NCI-H446 treated with DMSO at 0.1 percent for 48 hours (cell line): Measurements from ENCODE around the gene APBB2.
"Not testable (repeated sequence)": the region's sequence is repeated elsewhere in the genome, so short reads cannot be mapped to it uniquely, and the experiment has no call there.

Experiments used
- DNase-seq: peaks from one replicate; lab custom pipeline; 2025; lab: John Stamatoyannopoulos, UW

Gene APBB2

GRCh38 chr4:40934676-40935075 is 279.7 kb downstream of the APBB2 start:
- DNase-seq, result no peak

- no peak for DNase-seq
These were observed 280.9 kb downstream of the APBB2 start for GRCh38 chr4:40933272-40934053.

DNA sequence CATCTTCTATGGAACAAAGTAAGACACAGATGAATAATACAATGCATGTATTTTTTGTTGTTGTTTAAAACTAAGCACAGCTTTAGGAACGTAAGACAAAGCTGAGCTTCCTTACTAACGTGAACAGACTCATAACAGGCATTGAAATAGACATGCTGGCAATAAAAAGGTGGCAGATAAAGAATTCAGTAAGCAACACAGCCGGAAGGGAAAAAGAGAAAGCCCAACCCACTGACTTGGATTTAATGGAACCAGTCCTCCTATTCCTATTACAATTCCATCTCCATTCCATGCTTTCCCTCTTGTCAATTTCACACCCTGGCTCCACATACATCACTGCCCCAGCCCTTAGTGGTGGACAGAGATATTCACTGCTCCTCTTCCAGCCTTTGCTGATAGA is 282.5 kb downstream of the APBB2 start:
- no peak for DNase-seq

GRCh38 chr4:40931238-40931637 is 283.1 kb downstream of the APBB2 start:
- DNase-seq, result no peak

DNA sequence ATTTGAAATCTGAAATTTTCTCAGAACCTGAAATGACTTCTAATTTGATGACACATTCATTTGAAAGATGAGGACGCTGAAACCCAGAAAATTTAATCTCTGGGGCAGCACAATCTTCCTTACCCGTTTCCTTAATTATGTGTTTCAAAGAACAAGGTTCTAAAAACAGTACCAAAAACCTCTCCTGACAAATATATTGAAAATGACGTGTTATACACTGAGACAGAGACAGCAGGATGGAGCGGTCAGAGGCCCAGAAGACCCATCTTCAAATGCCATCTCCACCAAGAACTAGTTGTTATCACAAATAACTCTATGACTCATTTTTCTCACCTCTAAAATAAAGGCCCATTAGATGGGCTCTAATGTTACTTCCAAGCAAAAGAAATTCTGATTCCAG is 287.3 kb downstream of the APBB2 start:
- DNase-seq, result no peak

GRCh38 chr4:40924793-40925117 is 289.6 kb downstream of the APBB2 start:
- DNase-seq, result no peak

GRCh38 chr4:40924096-40924792 is 290.1 kb downstream of the APBB2 start:
- peak; percentile 4 for DNase-seq

DNA sequence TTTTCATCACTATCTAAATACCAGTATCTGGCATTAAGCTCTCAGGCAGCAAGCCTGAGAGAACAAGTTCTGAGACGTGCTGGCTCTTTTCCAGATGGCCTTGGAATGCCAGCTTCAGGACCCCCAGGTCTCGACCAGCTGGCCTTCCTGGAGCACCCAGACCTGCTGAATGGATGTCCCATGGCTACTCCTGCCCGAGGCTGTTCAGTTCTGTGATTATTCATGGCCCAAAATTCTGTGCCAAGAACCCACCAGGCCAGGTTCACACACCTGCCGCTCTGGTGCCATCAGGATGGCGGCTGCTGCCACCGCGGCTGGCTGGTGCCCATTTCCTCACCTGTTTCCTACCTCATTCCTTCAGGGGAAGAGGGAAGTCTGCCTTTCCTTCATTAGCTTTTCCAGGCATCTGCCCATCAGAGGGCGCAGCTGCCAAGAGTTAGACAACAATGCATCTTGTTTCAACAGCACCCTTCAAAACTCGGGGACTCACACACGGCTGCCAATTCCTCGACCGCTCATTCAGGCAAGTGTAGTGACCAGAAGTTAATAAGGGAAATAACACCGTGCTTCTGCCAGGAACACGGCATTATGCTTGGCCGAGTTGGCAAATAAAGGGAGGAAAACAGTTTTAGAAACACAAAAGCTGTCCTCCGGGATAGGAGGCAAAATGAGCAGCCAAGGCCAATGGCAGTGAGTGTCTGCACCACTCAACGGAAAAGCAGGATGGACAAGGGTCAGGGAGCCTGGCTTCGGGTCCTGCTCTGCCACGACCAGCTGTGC is 290.8 kb downstream of the APBB2 start:
- DNase-seq, result peak; percentile 3

DNA sequence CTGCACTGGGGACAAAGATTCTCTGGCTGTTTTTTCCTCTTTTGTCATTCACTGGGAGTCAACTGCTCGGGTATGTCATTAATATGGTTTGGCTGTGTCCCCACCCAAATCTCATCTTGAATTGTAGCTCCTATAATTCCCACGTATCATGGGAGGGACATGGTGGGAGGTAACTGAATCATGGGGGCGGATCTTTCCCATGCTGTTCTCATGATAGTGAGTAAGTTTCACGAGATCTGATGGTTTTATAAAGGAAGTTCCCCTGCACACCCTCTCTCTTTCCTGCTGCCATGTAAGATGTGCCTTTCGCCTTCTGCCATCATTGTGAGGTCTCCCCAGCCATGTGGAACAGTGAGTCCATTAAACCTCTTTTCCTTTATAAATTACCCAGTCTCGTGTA is 294.4 kb downstream of the APBB2 start:
- DNase-seq, result not testable (repeated sequence)

DNA sequence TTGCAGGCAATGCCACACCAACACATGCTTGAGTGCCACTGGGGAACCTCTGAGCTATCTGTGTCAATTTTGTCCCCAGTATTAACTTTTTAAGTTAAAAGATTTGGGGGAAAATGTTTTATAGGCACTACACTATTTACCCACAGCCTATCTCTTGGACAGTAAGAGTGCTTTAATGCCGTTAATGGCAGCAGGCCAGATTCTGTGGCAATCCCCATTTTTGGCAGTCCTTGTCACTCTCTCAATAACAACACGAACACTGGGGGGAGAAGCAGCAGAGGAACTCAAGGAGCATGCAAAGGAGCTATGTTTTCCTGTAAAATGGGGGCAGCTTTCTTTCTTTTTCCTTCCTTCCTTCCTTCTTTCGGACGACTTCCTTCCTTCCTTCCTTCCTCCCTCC is 296.0 kb downstream of the APBB2 start:
- no peak for DNase-seq

- no peak for DNase-seq
These were observed 297.5 kb downstream of the APBB2 start for GRCh38 chr4:40916880-40917279.

GRCh38 chr4:40916218-40916555 is 298.2 kb downstream of the APBB2 start:
- no peak for DNase-seq

GRCh38 chr4:40915318-40916217 is 298.8 kb downstream of the APBB2 start:
- no peak for DNase-seq

- DNase-seq, result no peak
These were observed 301.7 kb downstream of the APBB2 start for GRCh38 chr4:40912460-40913184.

DNA sequence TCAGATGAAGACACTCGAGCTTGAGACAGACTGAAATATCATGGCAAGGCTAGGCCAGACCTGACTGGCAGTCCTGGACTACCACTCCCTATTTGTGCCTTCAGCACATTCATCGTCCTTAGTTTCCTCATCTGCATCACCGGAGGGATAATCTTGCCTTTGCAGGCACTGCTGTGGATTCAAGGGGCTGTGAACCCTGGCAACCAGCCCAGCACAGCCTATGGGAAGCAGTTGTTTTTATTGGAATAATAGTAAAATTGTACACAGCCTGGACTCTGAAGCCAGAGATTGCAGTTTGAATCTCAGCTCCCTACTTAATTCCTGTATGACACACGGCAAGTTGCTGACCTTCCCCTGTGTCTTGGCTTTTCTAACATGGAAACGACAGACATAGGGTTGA is 303.6 kb downstream of the APBB2 start:
- DNase-seq, result no peak

- no peak for DNase-seq
These were observed 304.9 kb downstream of the APBB2 start for GRCh38 chr4:40909363-40909876.

GRCh38 chr4:40908702-40909362 is 305.5 kb downstream of the APBB2 start:
- DNase-seq, result peak; percentile 4

- no peak for DNase-seq
These were observed 306.0 kb downstream of the APBB2 start for GRCh38 chr4:40908297-40908696.

GRCh38 chr4:40905414-40905813 is 308.9 kb downstream of the APBB2 start:
- no peak for DNase-seq

- DNase-seq, result not testable (repeated sequence)
These were observed 313.8 kb downstream of the APBB2 start for GRCh38 chr4:40900531-40900930.
